AG04450 (cell line): ENCODE measurements around the gene NEDD4L. TPM values are rescaled to one million over a fixed set of nuclear protein-coding genes. Genes with fewer than 3 reads are reported as not detected.

Experiments used
- CTCF ChIA-PET: fragments of 300-600, 350-600 bp; formaldehyde crosslinking; extraction: SDS; loops from one replicate; lab custom pipeline; 2022; ENCODE audit warnings: antibody characterized with exemption, inconsistent platforms; lab: Charles Lee
- POLR2A ChIA-PET: fragments of 350-600 bp; formaldehyde crosslinking; extraction: SDS; loops from one replicate; lab custom pipeline; 2021; ENCODE audit warnings: antibody characterized with exemption, inconsistent platforms; lab: Yijun Ruan, JAX
- DNase-seq: peaks from one replicate; pipeline ENCODE4 v3.0.0-alpha.2; 2011; ENCODE audit warnings: low read depth, low spot score
- H3K27ac ChIP-seq: one replicate; pipeline ENCODE4 v1.5.1; 2012; ENCODE audit warnings: low read depth, low read length, control low read depth
- H3K27me3 ChIP-seq: one replicate; pipeline ENCODE4 v1.6.0; 2012; ENCODE audit warnings: low read length; ENCODE audit not compliant: control insufficient read depth, insufficient read depth
- H3K4me3 ChIP-seq: 2 replicates; pipeline ENCODE4 v1.5.1; 2011; ENCODE audit warnings: mild to moderate bottlenecking, low read depth, low read length, control low read depth
- H3K9me3 ChIP-seq: 2 replicates; pipeline ENCODE4 v1.5.1; 2012; ENCODE audit warnings: low read length; ENCODE audit not compliant: control insufficient read depth, insufficient read depth
- CTCF ChIP-seq: IDR thresholded peaks from 2 replicates; pipeline ENCODE4 v1.5.1; 2011; ENCODE audit warnings: low read depth, low read length, control low read depth, inconsistent platforms
- polyA plus RNA-seq: library from polyadenylated mRNA; depleted of rRNA; stranded (reverse); fragments of >200 nt; gene quantifications from 2 replicates; pipeline ENCODE4 v1.2.3, GENCODE V29; 2011

NEDD4L gene
- polyA plus RNA-seq, 1 experiment, result 15.0 TPM

GRCh38 chr18:58116818-58117217 lies 72.8 kb downstream of the NEDD4L start:
- Histone ChIP-seq H3K27ac (no peak overlapping the region), H3K4me3 (no peak overlapping the region), H3K27me3 (no peaks in the 10 kb centered on the region), H3K9me3 (no peaks in the 10 kb centered on the region)
- TF ChIP-seq CTCF, result no peak
- POLR2A ChIA-PET, result no interaction called here
- CTCF ChIA-PET, result interaction anchor here (1.3 to 3.1 kb wide), 2 partner anchors 19 to 73 kb away, joined by 4 to 14 read pairs; partner anchors contain the start of gene NEDD4L
- no peak for DNase-seq

GRCh38 chr18:58117786-58118403 lies 73.9 kb downstream of the NEDD4L start:
- POLR2A ChIA-PET, result interaction anchor here (0.8 to 0.9 kb wide), 2 partner anchors 12 to 380 kb away, joined by 3 to 5 read pairs; no protein-coding TSS in a partner anchor
- CTCF ChIA-PET, result interaction anchor here (0.6 to 3.1 kb wide), 7 partner anchors 73 to 237 kb away, joined by 3 to 14 read pairs (median 3); partner anchors contain the start of gene NEDD4L
- Histone ChIP-seq H3K4me3 (no peak overlapping the region), H3K9me3 (no peaks in the 10 kb centered on the region), H3K27ac (peak overlapping the region; percentile 61), H3K27me3 (peaks cover under 1% of the 10 kb centered on the region)
- DNase-seq, result peak; percentile 84
- no peak for TF ChIP-seq CTCF

GRCh38 chr18:58118536-58118935 lies 74.5 kb downstream of the NEDD4L start:
- Histone ChIP-seq H3K4me3 (no peak overlapping the region), H3K27ac (no peak overlapping the region), H3K9me3 (no peaks in the 10 kb centered on the region), H3K27me3 (peaks cover 4% of the 10 kb centered on the region)
- DNase-seq, result no peak
- CTCF ChIA-PET, result interaction anchor here (0.5 to 3.1 kb wide), 5 partner anchors 9 to 238 kb away, joined by 3 to 14 read pairs (median 5); partner anchors contain the start of gene NEDD4L
- POLR2A ChIA-PET, result no interaction called here
- no peak for TF ChIP-seq CTCF

GRCh38 chr18:58119819-58120218 lies 75.8 kb downstream of the NEDD4L start:
- Histone ChIP-seq H3K4me3 (no peak overlapping the region), H3K27me3 (peaks cover 4% of the 10 kb centered on the region), H3K27ac (no peak overlapping the region), H3K9me3 (no peaks in the 10 kb centered on the region)
- POLR2A ChIA-PET, result no interaction called here
- DNase-seq, result no peak
- CTCF ChIA-PET, result interaction anchor here (1.2 to 1.9 kb wide), 2 partner anchors 9 to 76 kb away, joined by 4 to 10 read pairs; partner anchors contain the start of gene NEDD4L
- TF ChIP-seq CTCF, result no peak

GRCh38 chr18:58124475-58124874 lies 80.4 kb downstream of the NEDD4L start:
- Histone ChIP-seq H3K27me3 (peaks cover 6% of the 10 kb centered on the region), H3K9me3 (0 out of 2 replicates have a peak, but pooled peaks cover under 1% of the 10 kb centered on the region), H3K4me3 (no peak overlapping the region), H3K27ac (no peak overlapping the region)
- ChIA-PET POLR2A (no interaction called here), CTCF (interaction anchor here (0.6 to 1.1 kb wide), 3 partner anchors 11 to 81 kb away, joined by 4 to 7 read pairs (median 5); partner anchors contain the start of gene NEDD4L)
- no peak for DNase-seq
- TF ChIP-seq CTCF, result no peak
